Skeletal muscle tissue (tissue), 4 donors: ENCODE results near the gene VWA1. TPM values are rescaled to one million over a fixed set of nuclear protein-coding genes. Genes with fewer than 3 reads are reported as not detected.

ENCODE experiments used
- H3K27ac ChIP-seq: one replicate; pipeline ENCODE4 v1.7.0; 2013; ENCODE audit warnings: mild to moderate bottlenecking, low read depth, low read length, inconsistent platforms
- H3K27me3 ChIP-seq, 3 donors: one replicate each; pipeline ENCODE4 v1.7.0; 2013; ENCODE audit warnings: low read length in 3 of 3; ENCODE audit not compliant: control insufficient read depth in 3 of 3, insufficient read depth in 3 of 3
- H3K36me3 ChIP-seq, 3 donors: one replicate each; pipeline ENCODE4 v1.7.0; 2013; ENCODE audit warnings: low read length in 3 of 3; ENCODE audit not compliant: control insufficient read depth in 3 of 3, insufficient read depth in 3 of 3
- H3K4me1 ChIP-seq, 3 donors: one replicate each; pipeline ENCODE4 v1.7.0; 2013; ENCODE audit warnings: low read length in 3 of 3, mild to moderate bottlenecking in 3 of 3; ENCODE audit not compliant: control insufficient read depth in 3 of 3, insufficient read depth in 3 of 3
- H3K4me3 ChIP-seq, 3 donors: one replicate each; pipeline ENCODE4 v1.7.0; 2013; ENCODE audit warnings: low read length in 3 of 3
- H3K9ac ChIP-seq, 3 donors: one replicate each; pipeline ENCODE4 v1.7.0; 2013; ENCODE audit warnings: low read length in 3 of 3, mild to moderate bottlenecking in 3 of 3, moderate library complexity in 2 of 3, low read depth in 1 of 3
- H3K9me3 ChIP-seq, 3 donors: one replicate each; pipeline ENCODE4 v1.7.0; 2013; ENCODE audit warnings: low read length in 3 of 3; ENCODE audit not compliant: control insufficient read depth in 3 of 3
- total RNA-seq: library from RNA; depleted of rRNA; stranded (reverse); fragments of >200 nt; gene quantifications from one replicate; pipeline ENCODE4 v1.2.3, GENCODE V29; 2014
- donor health status: Osteomylitis.

Gene VWA1
- total RNA-seq = 11.0 TPM

- H3K9me3 ChIP-seq = no peaks in the 10 kb centered on the region
- H3K4me1 ChIP-seq = peaks cover 47 to 60% (median 58%) of the 10 kb centered on the region in 3 donors
- peak within 1 kb of the TSS; percentile 82 for H3K27ac ChIP-seq
- no peaks in the 10 kb centered on the region for H3K36me3 ChIP-seq
- peak within 1 kb of the TSS; percentile 57 to 73 (median 68) for H3K4me3 ChIP-seq
- H3K27me3 ChIP-seq = peaks cover 0 to 36% (median 13%) of the 10 kb centered on the region in 3 donors
- peak within 1 kb of the TSS; percentile 51 to 62 (median 53) for H3K9ac ChIP-seq
These were observed at the start of gene VWA1 for GRCh38 chr1:1435106-1435903. Gene VWA1, plus strand, starts transcription at chr1:1435690. Its CDS starts 59 bp downstream, at chr1:1435749.

GRCh38 chr1:1385931-1386330 is 49.6 kb upstream of the VWA1 start:
- H3K4me3 ChIP-seq = no peak overlapping the region
- peaks cover 47 to 51% (median 48%) of the 10 kb centered on the region in 3 donors for H3K36me3 ChIP-seq
- no peaks in the 10 kb centered on the region for H3K9me3 ChIP-seq
- H3K27ac ChIP-seq = no peak overlapping the region
- H3K4me1 ChIP-seq = peaks cover 2 to 10% (median 4%) of the 10 kb centered on the region in 3 donors
- no peak overlapping the region for H3K9ac ChIP-seq
- H3K27me3 ChIP-seq = no peaks in the 10 kb centered on the region

GRCh38 chr1:1387098-1388077 is 48.1 kb upstream of the VWA1 start:
- no peaks in the 10 kb centered on the region for H3K27me3 ChIP-seq
- H3K4me1 ChIP-seq = peaks cover 0 to 5% (median 5%) of the 10 kb centered on the region in 3 donors
- peaks cover 59 to 61% (median 60%) of the 10 kb centered on the region in 3 donors for H3K36me3 ChIP-seq
- H3K9ac ChIP-seq = no peak overlapping the region
- no peak overlapping the region for H3K4me3 ChIP-seq
- H3K27ac ChIP-seq = no peak overlapping the region
- H3K9me3 ChIP-seq = no peaks in the 10 kb centered on the region

- Histone ChIP-seq H3K27me3 (no peaks in the 10 kb centered on the region), H3K27ac (no peak overlapping the region), H3K4me3 (no peak overlapping the region), H3K9me3 (no peaks in the 10 kb centered on the region), H3K9ac (no peak overlapping the region), H3K36me3 (peaks cover 66 to 68% (median 67%) of the 10 kb centered on the region in 3 donors), H3K4me1 (peaks cover 3 to 5% (median 4%) of the 10 kb centered on the region in 3 donors)
These were observed 47.4 kb upstream of the VWA1 start for GRCh38 chr1:1388078-1388472.

- H3K4me3 ChIP-seq = no peak overlapping the region
- H3K9ac ChIP-seq = no peak overlapping the region
- H3K9me3 ChIP-seq = no peaks in the 10 kb centered on the region
- H3K4me1 ChIP-seq = peaks cover 14 to 24% (median 20%) of the 10 kb centered on the region in 3 donors
- no peaks in the 10 kb centered on the region for H3K27me3 ChIP-seq
- H3K36me3 ChIP-seq = peaks cover 84 to 87% (median 87%) of the 10 kb centered on the region in 3 donors
- no peak overlapping the region for H3K27ac ChIP-seq
These were observed 44.8 kb upstream of the VWA1 start for GRCh38 chr1:1390675-1391074.

- H3K9ac ChIP-seq = no peak overlapping the region
- H3K27me3 ChIP-seq = no peaks in the 10 kb centered on the region
- H3K27ac ChIP-seq = no peak overlapping the region
- peaks cover 15 to 24% (median 21%) of the 10 kb centered on the region in 3 donors for H3K4me1 ChIP-seq
- H3K4me3 ChIP-seq = no peak overlapping the region
- no peaks in the 10 kb centered on the region for H3K9me3 ChIP-seq
- peaks cover 79 to 84% (median 83%) of the 10 kb centered on the region in 3 donors for H3K36me3 ChIP-seq
These were observed 44.3 kb upstream of the VWA1 start for GRCh38 chr1:1391225-1391624.

GRCh38 chr1:1393014-1393413 is 42.5 kb upstream of the VWA1 start:
- Histone ChIP-seq H3K4me1 (peaks cover 26 to 33% (median 32%) of the 10 kb centered on the region in 3 donors), H3K9ac (peak overlapping the region in 1 of 3 donors; percentile 19), H3K9me3 (no peaks in the 10 kb centered on the region), H3K36me3 (peaks cover 73 to 80% (median 76%) of the 10 kb centered on the region in 3 donors), H3K4me3 (no peak overlapping the region), H3K27ac (no peak overlapping the region), H3K27me3 (no peaks in the 10 kb centered on the region)

- peak overlapping the region; percentile 19 for H3K27ac ChIP-seq
- H3K4me1 ChIP-seq = peaks cover 31 to 37% (median 36%) of the 10 kb centered on the region in 3 donors
These were observed 42.1 kb upstream of the VWA1 start for GRCh38 chr1:1393428-1393827.

GRCh38 chr1:1394116-1394515 is 41.4 kb upstream of the VWA1 start:
- H3K9ac ChIP-seq = no peak overlapping the region
- no peaks in the 10 kb centered on the region for H3K9me3 ChIP-seq
- H3K27ac ChIP-seq = peak overlapping the region; percentile 19
- no peaks in the 10 kb centered on the region for H3K27me3 ChIP-seq
- H3K36me3 ChIP-seq = peaks cover 69 to 79% (median 73%) of the 10 kb centered on the region in 3 donors
- H3K4me1 ChIP-seq = peaks cover 33 to 38% (median 38%) of the 10 kb centered on the region in 3 donors
- no peak overlapping the region for H3K4me3 ChIP-seq

More at GRCh38 chr1:1393428-1393827, 42.1 kb upstream of the VWA1 start:
- Histone ChIP-seq H3K4me3 (no peak overlapping the region), H3K9me3 (no peaks in the 10 kb centered on the region), H3K9ac (peak overlapping the region in 1 of 3 donors; percentile 19), H3K36me3 (peaks cover 72 to 80% (median 74%) of the 10 kb centered on the region in 3 donors), H3K27me3 (no peaks in the 10 kb centered on the region)
